Measurements from ENCODE around the gene OR4D9. TPM values are rescaled to one million over a fixed set of nuclear protein-coding genes. Genes with fewer than 3 reads are reported as not detected.

Gene OR4D9
- total RNA-seq, 1 donor from 2014 or later, result not detected

GRCh38 chr11:59560702-59561473 is 49.5 kb downstream of the OR4D9 start:
- no peaks in the 10 kb centered on the region for H3K9me3 Mint-ChIP-seq (ENCODE audit: low read depth)
- no peak for DNase-seq (ENCODE audit: low spot score)

GRCh38 chr11:59562292-59562691 is 51.0 kb downstream of the OR4D9 start:
- H3K4me1 Mint-ChIP-seq (ENCODE audit: low read depth), result peaks cover 24% of the 10 kb centered on the region
- no peak for TF ChIP-seq CTCF (IDR thresholded peaks at IDR 0.05)
- H3K36me3 Mint-ChIP-seq (ENCODE audit: low read depth), result no peaks in the 10 kb centered on the region
- DNase-seq (ENCODE audit: low spot score), result no peak
- no peak overlapping the region for H3K4me3 Mint-ChIP-seq (ENCODE audit: unreplicated experiment)
- no peaks in the 10 kb centered on the region for H3K27me3 Mint-ChIP-seq (ENCODE audit: low read depth)
- H3K27ac Mint-ChIP-seq (ENCODE audit: unreplicated experiment), result no peak overlapping the region
- no peaks in the 10 kb centered on the region for H3K9me3 Mint-ChIP-seq (ENCODE audit: low read depth)

More at GRCh38 chr11:59560702-59561473, 49.5 kb downstream of the OR4D9 start:
- Mint-ChIP-seq H3K27me3 (ENCODE audit: low read depth) (no peaks in the 10 kb centered on the region), H3K27ac (ENCODE audit: unreplicated experiment) (peak overlapping the region; percentile 99), H3K4me1 (ENCODE audit: low read depth) (peaks cover 32% of the 10 kb centered on the region), H3K36me3 (ENCODE audit: low read depth) (no peaks in the 10 kb centered on the region), H3K4me3 (ENCODE audit: unreplicated experiment) (peak overlapping the region; percentile 86)
- no peak for TF ChIP-seq CTCF (IDR thresholded peaks at IDR 0.05)

Other genes starting within 250 kb of the OR4D9 start
- not detected in 3 replicates for gene OR5AN1, start 152.6 kb upstream of the OR4D9 start, total RNA-seq
- gene OR5A2, start 85.1 kb upstream of the OR4D9 start, total RNA-seq, result not detected in 3 replicates
- not detected in 3 replicates for gene OR5A1, start 75.1 kb upstream of the OR4D9 start, total RNA-seq
- not detected in 3 replicates for gene OR4D6, start 54.6 kb upstream of the OR4D9 start, total RNA-seq
- gene OR4D10, start 38.2 kb upstream of the OR4D9 start, total RNA-seq, result not detected in 3 replicates
- gene OR4D11, start 8.0 kb upstream of the OR4D9 start, total RNA-seq, result not detected in 3 replicates
- gene OSBP, start 104.2 kb downstream of the OR4D9 start, total RNA-seq, result 47.3 to 48.4 TPM (median 47.6 TPM) in 3 replicates
- gene PATL1, start 157.5 kb downstream of the OR4D9 start, total RNA-seq, result 24.5 to 30.4 TPM (median 28.8 TPM) in 3 replicates
- not detected in 3 replicates for gene OR10V1, start 202.3 kb downstream of the OR4D9 start, total RNA-seq
- gene STX3, start 243.8 kb downstream of the OR4D9 start, total RNA-seq, result 14.5 to 22.1 TPM (median 20.3 TPM) in 3 replicates

All from chondrocyte (in vitro differentiated cells).